Calu3 (cell line): ENCODE measurements around the gene THSD7B. TPM values are rescaled to one million over a fixed set of nuclear protein-coding genes. Genes with fewer than 3 reads are reported as not detected.

Source experiments
- BruUV-seq: library from RNA; stranded (reverse); fragments of 400-500 nt; replicated peaks from 2 replicates; lab custom pipeline; 2021; lab: Mats Ljungman, UMichigan
- CTCF ChIA-PET: fragments of 300-600 bp; sonication (Branson Sonifier 250); formaldehyde crosslinking; loops from one replicate; lab custom pipeline; 2022; ENCODE audit warnings: antibody characterized with exemption; lab: Charles Lee
- DNase-seq: peaks from one replicate; pipeline ENCODE4 v3.0.0; 2022
- H3K27ac Mint-ChIP-seq: one replicate; pipeline ENCODE4 v1.8.0; 2022; ENCODE audit warnings: mixed read lengths; ENCODE audit not compliant: unreplicated experiment
- H3K27me3 Mint-ChIP-seq: one replicate; pipeline ENCODE4 v1.8.0; 2022; ENCODE audit warnings: mixed read lengths; ENCODE audit not compliant: unreplicated experiment
- H3K36me3 Mint-ChIP-seq: one replicate; pipeline ENCODE4 v1.8.0; 2022; ENCODE audit warnings: mild to moderate bottlenecking, moderate library complexity, mixed read lengths; ENCODE audit not compliant: insufficient read depth, unreplicated experiment
- H3K4me1 Mint-ChIP-seq: one replicate; pipeline ENCODE4 v1.8.0; 2022; ENCODE audit warnings: mild to moderate bottlenecking, low read depth, mixed read lengths; ENCODE audit not compliant: unreplicated experiment
- H3K4me3 Mint-ChIP-seq: one replicate; pipeline ENCODE4 v1.8.0; 2022; ENCODE audit warnings: mild to moderate bottlenecking, low read depth, moderate library complexity, mixed read lengths; ENCODE audit not compliant: unreplicated experiment
- H3K9me3 Mint-ChIP-seq: one replicate; pipeline ENCODE4 v1.8.0; 2022; ENCODE audit warnings: low read depth, mixed read lengths; ENCODE audit not compliant: unreplicated experiment
- intact Hi-C: fragments of 100-400 bp; cut with micrococcal nuclease; formaldehyde crosslinking; loops from one replicate; pipeline ENCODE4 v1.10.0; 2022; ENCODE audit not compliant: unreplicated experiment
- total RNA-seq: library from RNA; stranded (reverse); gene quantifications from 2 replicates; pipeline ENCODE4 v1.2.3, GENCODE V29; 2022
- TF ChIP-seq, protein P1 (sequence below): fragments of 200-600 bp; IDR thresholded peaks from one replicate; pipeline ENCODE4 v1.8.0; 2022; ENCODE audit warnings: antibody characterized with exemption; ENCODE audit not compliant: unreplicated experiment

Gene THSD7B
- total RNA-seq, 1 experiment from 2014 or later, result not detected

DNA sequence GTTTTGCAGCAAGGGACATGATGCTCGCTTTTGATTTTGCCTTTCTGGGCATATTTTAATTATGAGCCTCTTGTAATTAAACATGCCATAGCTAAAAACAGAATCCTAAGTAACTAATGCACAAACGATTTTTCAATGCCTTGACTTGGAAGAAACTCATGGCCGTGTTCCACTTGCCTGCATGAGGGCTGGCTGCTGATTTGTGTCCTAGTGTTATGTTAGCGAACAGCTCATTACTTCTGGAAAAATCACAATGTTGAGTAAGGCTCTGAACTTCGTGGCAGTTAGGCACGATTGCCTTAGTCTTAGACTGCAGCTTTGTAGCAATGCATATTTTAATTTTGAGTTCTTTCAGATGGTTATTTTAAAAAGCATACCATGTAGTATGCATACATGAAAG is 4.5 kb downstream of the THSD7B start:
- no peaks in the 10 kb centered on the region for H3K36me3 Mint-ChIP-seq
- H3K27me3 Mint-ChIP-seq, result no peaks in the 10 kb centered on the region
- BruUV-seq, result no TSS peak
- H3K9me3 Mint-ChIP-seq, result peaks cover 4% of the 10 kb centered on the region
- H3K4me3 Mint-ChIP-seq, result no peak overlapping the region
- DNase-seq, result no peak
- intact Hi-C loops, result no loop called here
- no peaks in the 10 kb centered on the region for H3K4me1 Mint-ChIP-seq
- H3K27ac Mint-ChIP-seq, result no peak overlapping the region
- CTCF ChIA-PET, result no interaction called here
- TF ChIP-seq, protein P1, sequence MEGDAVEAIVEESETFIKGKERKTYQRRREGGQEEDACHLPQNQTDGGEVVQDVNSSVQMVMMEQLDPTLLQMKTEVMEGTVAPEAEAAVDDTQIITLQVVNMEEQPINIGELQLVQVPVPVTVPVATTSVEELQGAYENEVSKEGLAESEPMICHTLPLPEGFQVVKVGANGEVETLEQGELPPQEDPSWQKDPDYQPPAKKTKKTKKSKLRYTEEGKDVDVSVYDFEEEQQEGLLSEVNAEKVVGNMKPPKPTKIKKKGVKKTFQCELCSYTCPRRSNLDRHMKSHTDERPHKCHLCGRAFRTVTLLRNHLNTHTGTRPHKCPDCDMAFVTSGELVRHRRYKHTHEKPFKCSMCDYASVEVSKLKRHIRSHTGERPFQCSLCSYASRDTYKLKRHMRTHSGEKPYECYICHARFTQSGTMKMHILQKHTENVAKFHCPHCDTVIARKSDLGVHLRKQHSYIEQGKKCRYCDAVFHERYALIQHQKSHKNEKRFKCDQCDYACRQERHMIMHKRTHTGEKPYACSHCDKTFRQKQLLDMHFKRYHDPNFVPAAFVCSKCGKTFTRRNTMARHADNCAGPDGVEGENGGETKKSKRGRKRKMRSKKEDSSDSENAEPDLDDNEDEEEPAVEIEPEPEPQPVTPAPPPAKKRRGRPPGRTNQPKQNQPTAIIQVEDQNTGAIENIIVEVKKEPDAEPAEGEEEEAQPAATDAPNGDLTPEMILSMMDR, result no peak

DNA sequence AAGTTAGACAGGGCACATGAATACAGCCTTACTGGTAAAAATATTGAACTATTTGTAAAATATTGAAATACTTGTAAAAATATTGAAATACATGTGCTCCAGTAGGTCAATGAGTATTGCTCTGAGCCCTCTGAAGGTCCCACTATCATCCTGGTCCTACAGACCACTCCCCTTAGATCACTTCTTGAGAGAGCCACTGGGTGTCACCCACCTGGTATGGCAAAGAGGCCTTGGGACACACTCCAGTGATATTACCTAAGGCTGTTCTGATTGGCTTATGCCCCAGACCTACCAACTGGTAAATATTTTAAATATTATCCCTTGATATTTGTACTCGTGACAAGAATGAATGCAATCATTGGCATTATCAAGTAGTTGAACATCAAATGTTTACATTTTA is 5.0 kb downstream of the THSD7B start:
- Mint-ChIP-seq H3K4me3 (no peak overlapping the region), H3K27me3 (no peaks in the 10 kb centered on the region), H3K27ac (no peak overlapping the region), H3K4me1 (no peaks in the 10 kb centered on the region), H3K36me3 (no peaks in the 10 kb centered on the region), H3K9me3 (peaks cover 4% of the 10 kb centered on the region)
- CTCF ChIA-PET, result no interaction called here
- TF ChIP-seq, protein P1, result no peak
- BruUV-seq, result no TSS peak
- DNase-seq, result no peak
- intact Hi-C loops, result no loop called here

DNA sequence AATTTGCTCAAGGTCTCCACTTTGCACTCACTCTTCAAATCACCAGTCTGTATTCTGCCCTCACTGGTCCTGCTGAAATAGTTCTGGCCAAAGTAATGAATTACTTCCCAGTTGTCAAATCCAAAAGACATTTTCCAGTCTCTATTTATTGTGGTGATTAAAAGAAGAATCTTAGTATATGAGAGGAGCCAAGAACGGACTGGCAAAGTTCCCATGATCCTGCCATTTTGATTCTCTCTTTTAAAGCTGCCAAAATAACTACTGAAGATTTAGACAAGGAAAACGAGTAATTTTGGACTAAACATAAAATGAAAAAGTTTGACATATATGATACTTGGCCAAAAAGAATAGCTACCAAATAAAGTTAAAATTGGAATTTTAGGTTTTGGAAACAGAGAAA is 12.0 kb downstream of the THSD7B start:
- BruUV-seq, result no TSS peak
- intact Hi-C loops, result no loop called here
- H3K27ac Mint-ChIP-seq, result no peak overlapping the region
- DNase-seq, result no peak
- H3K4me3 Mint-ChIP-seq, result no peak overlapping the region
- H3K27me3 Mint-ChIP-seq, result no peaks in the 10 kb centered on the region
- TF ChIP-seq, protein P1, result no peak
- CTCF ChIA-PET, result no interaction called here
- H3K4me1 Mint-ChIP-seq, result no peaks in the 10 kb centered on the region
- peaks cover 7% of the 10 kb centered on the region for H3K9me3 Mint-ChIP-seq
- H3K36me3 Mint-ChIP-seq, result no peaks in the 10 kb centered on the region

DNA sequence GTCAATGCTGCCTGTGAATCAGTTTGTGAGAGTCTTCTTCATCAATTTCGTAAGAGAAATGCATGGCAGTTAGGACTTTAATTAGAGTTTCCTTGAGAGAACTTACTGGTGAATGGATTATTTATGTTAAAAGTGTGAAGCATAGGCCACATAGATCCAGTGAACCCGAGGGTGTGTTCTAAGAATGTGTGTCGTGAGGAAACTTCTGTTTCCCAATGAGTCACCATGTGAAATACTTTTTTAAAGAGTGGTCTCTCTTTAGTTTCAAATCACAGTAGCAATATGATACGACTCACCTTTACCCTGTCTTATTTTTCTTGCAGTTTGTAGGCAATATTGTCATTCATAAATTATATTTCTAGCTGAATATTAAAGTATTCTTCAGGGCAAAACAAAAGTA is 18.5 kb downstream of the THSD7B start:
- DNase-seq, result no peak
- H3K4me3 Mint-ChIP-seq, result no peak overlapping the region
- no peaks in the 10 kb centered on the region for H3K27me3 Mint-ChIP-seq
- no TSS peak for BruUV-seq
- H3K4me1 Mint-ChIP-seq, result no peaks in the 10 kb centered on the region
- peaks cover 5% of the 10 kb centered on the region for H3K9me3 Mint-ChIP-seq
- TF ChIP-seq, protein P1, result no peak
- CTCF ChIA-PET, result no interaction called here
- no peak overlapping the region for H3K27ac Mint-ChIP-seq
- no peaks in the 10 kb centered on the region for H3K36me3 Mint-ChIP-seq
- intact Hi-C loops, result no loop called here
